GM23248 (cell line): Measurements from ENCODE around the gene MUS81. TPM values are rescaled to one million over a fixed set of nuclear protein-coding genes. Genes with fewer than 3 reads are reported as not detected.

Source experiments
- DNase-seq: peaks from one replicate; pipeline ENCODE4 v3.0.0-alpha.2; 2015
- H2AFZ ChIP-seq: fragments of 200-600 bp; sonication (generic); 2 replicates; pipeline ENCODE4 v1.6.1; 2016; ENCODE audit warnings: antibody characterized with exemption
- H3F3A ChIP-seq: fragments of 200-600 bp; sonication (generic); 2 replicates; pipeline ENCODE4 v1.6.1; 2016; ENCODE audit warnings: mild to moderate bottlenecking, antibody characterized with exemption, mixed run types; ENCODE audit not compliant: insufficient read depth
- H3K27ac ChIP-seq: fragments of 200-600 bp; sonication (generic); 2 replicates; pipeline ENCODE4 v1.5.1; 2016; ENCODE audit warnings: mild to moderate bottlenecking
- H3K27me3 ChIP-seq: fragments of 200-600 bp; sonication (generic); replicated peaks from 2 replicates; pipeline ENCODE4 v1.6.1; 2016; ENCODE audit warnings: mild to moderate bottlenecking; ENCODE audit not compliant: insufficient read depth
- H3K36me3 ChIP-seq: fragments of 200-600 bp; sonication (generic); 2 replicates; pipeline ENCODE4 v1.6.1; 2016; ENCODE audit warnings: low read depth, mild to moderate bottlenecking
- H3K4me1 ChIP-seq: fragments of 200-600 bp; sonication (generic); 2 replicates; pipeline ENCODE4 v1.6.1; 2016; ENCODE audit warnings: mild to moderate bottlenecking; ENCODE audit not compliant: insufficient read depth
- H3K4me2 ChIP-seq: fragments of 200-600 bp; sonication (generic); one replicate; pipeline ENCODE4 v1.6.1; 2016; ENCODE audit warnings: mild to moderate bottlenecking; ENCODE audit not compliant: unreplicated experiment
- H3K4me3 ChIP-seq: fragments of 200-600 bp; sonication (generic); 2 replicates; pipeline ENCODE4 v1.5.1; 2016; ENCODE audit warnings: mild to moderate bottlenecking
- H3K79me2 ChIP-seq: fragments of 200-600 bp; sonication (generic); 2 replicates; pipeline ENCODE4 v1.6.1; 2016; ENCODE audit warnings: mild to moderate bottlenecking; ENCODE audit not compliant: insufficient read depth
- H3K9ac ChIP-seq: fragments of 200-600 bp; sonication (generic); 2 replicates; pipeline ENCODE4 v1.6.1; 2016; ENCODE audit warnings: mild to moderate bottlenecking
- H3K9me2 ChIP-seq: fragments of 200-600 bp; sonication (generic); 2 replicates; pipeline ENCODE4 v1.6.1; 2016; ENCODE audit warnings: mixed run types, mild to moderate bottlenecking, moderate library complexity; ENCODE audit not compliant: insufficient read depth
- H3K9me3 ChIP-seq: fragments of 200-600 bp; sonication (generic); one replicate; pipeline ENCODE4 v1.6.1; 2017; ENCODE audit warnings: low read depth
- H4K20me1 ChIP-seq: fragments of 200-600 bp; sonication (generic); 2 replicates; pipeline ENCODE4 v1.6.0; 2016; ENCODE audit not compliant: insufficient read depth
- EZH2 ChIP-seq: fragments of 200-600 bp; sonication (generic); IDR thresholded peaks from 2 replicates; pipeline ENCODE4 v1.6.1; 2018; ENCODE audit warnings: antibody characterized with exemption, mild to moderate bottlenecking; ENCODE audit not compliant: insufficient read depth, poor library complexity, severe bottlenecking
- EZH2phosphoT487 ChIP-seq: fragments of 200-600 bp; sonication (generic); IDR thresholded peaks from 2 replicates; pipeline ENCODE4 v1.6.1; 2018; ENCODE audit warnings: antibody characterized with exemption, moderate library complexity, mild to moderate bottlenecking, low read depth; ENCODE audit not compliant: insufficient read depth
- WGBS, 2 experiments: methylation state at CpG; one replicate each; pipeline ENCODE4 v1.1.6; 2015 to 2017; ENCODE audit warnings: low lambda C conversion rate in 2 of 2, low coverage in 1 of 2; ENCODE audit errors: missing lambda C conversion rate in 2 of 2; 5-methylcytosine and 5-hydroxymethylcytosine counted together
- in situ Hi-C: fragments of 300-500 bp; cut with MboI; formaldehyde crosslinking; loops from 2 replicates; pipeline ENCODE4 v1.15.0; 2020
- polyA plus RNA-seq: library from polyadenylated mRNA; unstranded; fragments of >200 nt; fragmentation: Nextera tagmentation; extraction: Ambion mirVana; gene quantifications from 2 replicates; pipeline ENCODE4 v1.2.1, GENCODE V29; 2016
- total RNA-seq: library from RNA; depleted of rRNA; stranded (reverse); fragments of >200 nt; shearing (Covaris generic); gene quantifications from 2 replicates; pipeline ENCODE4 v1.2.3, GENCODE V29; 2014

MUS81 gene
- total and polyA plus RNA-seq, 2 experiments from 2014 or later, result 42.0 to 56.0 TPM

- Histone ChIP-seq H3K27me3 (no peaks in the 10 kb centered on the region), H3K4me1 (peaks cover 23% of the 10 kb centered on the region), H4K20me1 (no peaks in the 10 kb centered on the region), H3K27ac (no peak overlapping the region), H3K79me2 (peaks cover 48% of the 10 kb centered on the region), H2AFZ (no peak overlapping the region), H3K4me3 (no peak overlapping the region), H3F3A (peaks cover 38% of the 10 kb centered on the region), H3K9me3 (no peaks in the 10 kb centered on the region), H3K9ac (no peak overlapping the region), H3K4me2 (no peak overlapping the region), H3K36me3 (peaks cover 14% of the 10 kb centered on the region; the same call in 1 of the 2 replicates), H3K9me2 (no peaks in the 10 kb centered on the region)
- WGBS, 2 experiments, result 95% methylated on average over 7 of the region's 7 CpGs
- TF ChIP-seq EZH2, result no peak
- TF ChIP-seq EZH2phosphoT487, result no peak
- in situ Hi-C loops, result loop anchor here (10.0 kb wide), 1 partner anchor 100 kb away; no protein-coding TSS in a partner anchor
- DNase-seq, result no peak
Measured at GRCh38 chr11:65885231-65885630, 25.0 kb downstream of the MUS81 start.

GRCh38 chr11:65885808-65886536, 25.7 kb downstream of the MUS81 start:
- 79 to 82% methylated on average over 12 of the region's 12 CpGs for WGBS, 2 experiments
- H2AFZ ChIP-seq, result no peak overlapping the region
- no peak overlapping the region for H3K27ac ChIP-seq
- no peaks in the 10 kb centered on the region for H3K27me3 ChIP-seq
- no peaks in the 10 kb centered on the region for H3K9me3 ChIP-seq
- H3K4me1 ChIP-seq, result peaks cover 23% of the 10 kb centered on the region
- no peaks in the 10 kb centered on the region for H4K20me1 ChIP-seq
- peak overlapping the region; percentile 74 for H3K4me2 ChIP-seq
- peaks cover 14% of the 10 kb centered on the region; the same call in 1 of the 2 replicates for H3K36me3 ChIP-seq
- no peak overlapping the region for H3K4me3 ChIP-seq
- peaks cover 48% of the 10 kb centered on the region for H3K79me2 ChIP-seq
- no peak for TF ChIP-seq EZH2phosphoT487
- no peak for TF ChIP-seq EZH2
- in situ Hi-C loops, result loop anchor here (10.0 kb wide), 1 partner anchor 99 kb away; no protein-coding TSS in a partner anchor
- no peak for DNase-seq
- H3F3A ChIP-seq, result peaks cover 38% of the 10 kb centered on the region
- H3K9me2 ChIP-seq, result no peaks in the 10 kb centered on the region
- H3K9ac ChIP-seq, result peak overlapping the region; percentile 99; the same call in 1 of the 2 replicates

GRCh38 chr11:65886826-65887722, 26.8 kb downstream of the MUS81 start:
- Histone ChIP-seq H3K79me2 (peaks cover 58% of the 10 kb centered on the region), H3K9me2 (no peaks in the 10 kb centered on the region), H3K4me3 (peak overlapping the region; percentile 95), H3K4me2 (peak overlapping the region; percentile 74), H3K9me3 (no peaks in the 10 kb centered on the region), H3K27ac (peak overlapping the region; percentile 99), H3F3A (peaks cover 42% of the 10 kb centered on the region), H3K4me1 (peaks cover 25% of the 10 kb centered on the region), H3K27me3 (no peaks in the 10 kb centered on the region), H3K9ac (peak overlapping the region; percentile 99), H3K36me3 (peaks cover 17% of the 10 kb centered on the region; the same call in 1 of the 2 replicates), H4K20me1 (no peaks in the 10 kb centered on the region), H2AFZ (no peak overlapping the region)
- 76 to 82% methylated on average over 14 of the region's 14 CpGs for WGBS, 2 experiments
- peak; percentile 29 for DNase-seq
- TF ChIP-seq EZH2 (no peak), EZH2phosphoT487 (no peak)
- in situ Hi-C loops, result loop anchor here (10.0 kb wide), 1 partner anchor 98 kb away; no protein-coding TSS in a partner anchor

GRCh38 chr11:65887723-65888162, 27.5 kb downstream of the MUS81 start:
- Histone ChIP-seq H3K27ac (peak overlapping the region; percentile 99), H3K27me3 (no peaks in the 10 kb centered on the region), H3K4me2 (peak overlapping the region; percentile 74), H3F3A (peaks cover 49% of the 10 kb centered on the region), H3K79me2 (peaks cover 64% of the 10 kb centered on the region), H3K9me2 (no peaks in the 10 kb centered on the region), H2AFZ (peak overlapping the region; percentile 76), H3K4me3 (peak overlapping the region; percentile 95), H3K9me3 (no peaks in the 10 kb centered on the region), H3K4me1 (peaks cover 31% of the 10 kb centered on the region), H3K36me3 (peaks cover 23% of the 10 kb centered on the region; the same call in 1 of the 2 replicates), H4K20me1 (no peaks in the 10 kb centered on the region; the same call in 1 of the 2 replicates), H3K9ac (peak overlapping the region; percentile 99)
- in situ Hi-C loops, result loop anchor here (10.0 kb wide), 1 partner anchor 97 kb away; no protein-coding TSS in a partner anchor
- 4 to 6% methylated on average over 23 of the region's 23 CpGs for WGBS, 2 experiments
- peak; percentile 92 for DNase-seq
- TF ChIP-seq EZH2phosphoT487, result no peak
- no peak for TF ChIP-seq EZH2
